B cell (primary cell): ENCODE measurements around the gene NRN1. TPM values are rescaled to one million over a fixed set of nuclear protein-coding genes. Genes with fewer than 3 reads are reported as not detected.

Experiments used
- ATAC-seq: fragments of 200-7000 bp; cut with Tn5 transposase; one replicate; pipeline ENCODE4 v1.10.0; 2021; ENCODE audit warnings: low read depth, mild to moderate bottlenecking, moderate number of reproducible peaks, moderate library complexity
- CTCF ChIA-PET: fragments of 350-600 bp; sonication (Branson Sonifier 250); formaldehyde crosslinking; loops from one replicate; lab custom pipeline; 2021; ENCODE audit warnings: antibody characterized with exemption, inconsistent platforms; lab: Charles Lee
- POLR2A ChIA-PET: fragments of 350-600 bp; sonication (Branson Sonifier 250); formaldehyde crosslinking; loops from one replicate; lab custom pipeline; 2021; ENCODE audit warnings: antibody characterized with exemption; lab: Charles Lee
- DNase-seq: peaks from one replicate; pipeline ENCODE4 v3.0.0; 2013
- H2AFZ ChIP-seq: 2 replicates; pipeline ENCODE4 v1.6.1; 2012; ENCODE audit warnings: mild to moderate bottlenecking, low read depth, low read length; ENCODE audit not compliant: insufficient read depth, poor library complexity, severe bottlenecking
- H3K27ac ChIP-seq, 2 donors: 1 replicate in 1 of 2; 2 replicates in 1 of 2; pipeline ENCODE4 v1.5.1; 2012 to 2013; ENCODE audit warnings: low read length in 2 of 2, mild to moderate bottlenecking in 2 of 2, moderate library complexity in 1 of 2
- H3K27me3 ChIP-seq, 4 experiments: fragments of 200-600 bp in 1 of 4; sonication (generic) in 1 of 4; replicated peaks in 1 of 4; 1 replicate in 2 of 4; 2 replicates in 2 of 4; pipeline versions ENCODE4 v1.6.1 to v1.7.0; 2013 to 2016; ENCODE audit warnings: low read length in 3 of 4, mild to moderate bottlenecking in 2 of 4, mixed read lengths in 1 of 4, moderate library complexity in 1 of 4; ENCODE audit not compliant: insufficient read depth in 4 of 4, control insufficient read depth in 3 of 4; ENCODE audit errors: control extremely low read depth in 1 of 4
- H3K36me3 ChIP-seq, 2 experiments: replicated peaks in 1 of 2; 1 replicate in 1 of 2; 2 replicates in 1 of 2; pipeline versions ENCODE4 v1.6.1 to v1.7.1; 2013; ENCODE audit warnings: low read length in 1 of 2; ENCODE audit not compliant: insufficient read depth in 2 of 2, control insufficient read depth in 1 of 2; ENCODE audit errors: control extremely low read depth in 1 of 2, extremely low read depth in 1 of 2
- H3K4me1 ChIP-seq, 2 donors: fragments of 200-600 bp in 1 of 2; sonication (generic) in 1 of 2; 1 replicate in 1 of 2; 2 replicates in 1 of 2; pipeline versions ENCODE4 v1.5.1 to v1.6.1; 2013 to 2017; ENCODE audit warnings: low read length in 2 of 2; ENCODE audit not compliant: control insufficient read depth in 2 of 2, insufficient read depth in 2 of 2
- H3K4me2 ChIP-seq: replicated peaks from 2 replicates; pipeline ENCODE3; 2012; ENCODE audit warnings: mild to moderate bottlenecking, low read depth, low read length; ENCODE audit not compliant: poor library complexity, severe bottlenecking
- H3K4me3 ChIP-seq, 5 experiments: fragments of 200-600 bp in 1 of 5; sonication (generic) in 1 of 5; 1 replicate in 3 of 5; 2 replicates in 2 of 5; pipeline versions ENCODE4 v1.5.1 to v1.7.0; 2011 to 2016; ENCODE audit warnings: low read length in 4 of 5, mild to moderate bottlenecking in 4 of 5, low read depth in 2 of 5, control low read depth in 1 of 5, moderate library complexity in 1 of 5; ENCODE audit not compliant: insufficient read depth in 1 of 5; ENCODE audit errors: control extremely low read depth in 1 of 5, extremely low read depth in 1 of 5
- H3K79me2 ChIP-seq: fragments of 200-600 bp; sonication (generic); one replicate; pipeline ENCODE4 v1.6.0; 2016; ENCODE audit warnings: low read length; ENCODE audit not compliant: control insufficient read depth, insufficient read depth
- H3K9ac ChIP-seq: fragments of 200-600 bp; sonication (generic); 2 replicates; pipeline ENCODE4 v1.6.1; 2017; ENCODE audit warnings: mild to moderate bottlenecking, low read length, moderate library complexity
- H3K9me3 ChIP-seq, 3 donors: one replicate each; pipeline versions ENCODE4 v1.6.1 to v1.7.1; 2013; ENCODE audit warnings: low read length in 2 of 3; ENCODE audit not compliant: control insufficient read depth in 2 of 3, insufficient read depth in 1 of 3; ENCODE audit errors: control extremely low read depth in 1 of 3
- H4K20me1 ChIP-seq: 2 replicates; pipeline ENCODE4 v1.6.0; 2012; ENCODE audit warnings: mild to moderate bottlenecking, low read length; ENCODE audit not compliant: insufficient read depth, control insufficient read depth, poor library complexity, severe bottlenecking
- H3K27ac Mint-ChIP-seq: one replicate; pipeline ENCODE4 v1.8.0; 2021; ENCODE audit warnings: mixed read lengths
- H3K27me3 Mint-ChIP-seq: one replicate; pipeline ENCODE4 v1.8.0; 2021; ENCODE audit warnings: mixed read lengths
- H3K4me1 Mint-ChIP-seq: one replicate; pipeline ENCODE4 v1.8.0; 2021; ENCODE audit warnings: mixed read lengths
- H3K4me3 Mint-ChIP-seq: one replicate; pipeline ENCODE4 v1.8.0; 2021; ENCODE audit warnings: mixed read lengths
- H3K9me3 Mint-ChIP-seq: one replicate; pipeline ENCODE4 v1.8.0; 2022; ENCODE audit warnings: mixed read lengths; ENCODE audit not compliant: insufficient read depth
- CTCF ChIP-seq: fragments of 200-600 bp; IDR thresholded peaks from one replicate; pipeline ENCODE4 v1.8.0; 2022; ENCODE audit warnings: antibody characterized with exemption, mild to moderate bottlenecking
- EZH2 ChIP-seq: IDR thresholded peaks from 2 replicates; pipeline ENCODE4 v1.6.1; 2012; ENCODE audit warnings: borderline replicate concordance, low read depth, mild to moderate bottlenecking, moderate library complexity, low read length; ENCODE audit not compliant: insufficient read depth, poor library complexity, severe bottlenecking
- WGBS: methylation state at CpG from one replicate; pipeline ENCODE4 v1.1.5; 2013; ENCODE audit warnings: missing lambda C conversion rate; ENCODE audit not compliant: insufficient coverage; 5-methylcytosine and 5-hydroxymethylcytosine counted together
- intact Hi-C: fragments of 100-400 bp; cut with micrococcal nuclease; formaldehyde crosslinking; loops from one replicate; pipeline ENCODE4 v1.10.0; 2022
- polyA plus RNA-seq: library from polyadenylated mRNA; depleted of rRNA; stranded (reverse); fragments of >200 nt; gene quantifications from 2 replicates; pipeline ENCODE4 v1.2.3, GENCODE V29; 2012
- total RNA-seq, 2 donors: library from RNA; stranded (reverse); fragments of 120-200 nt in 1 of 2; gene quantifications; 1 replicate in 1 of 2; 2 replicates in 1 of 2; pipeline versions ENCODE4 v1.2.3 to v1.2.4, GENCODE V29; 2013 to 2022

NRN1 gene
- total and polyA plus RNA-seq, 2 donors (not counting 1 experiment from before 2014, with no cell fraction given): 0.51 TPM; not detected in 1

- H3K79me2 ChIP-seq: no peaks in the 10 kb centered on the region
- ATAC-seq (peak; percentile 54), DNase-seq (peak; percentile 54)
- peaks cover 0 to 67% (median 61%) of the 10 kb centered on the region in 4 experiments for H3K27me3 ChIP-seq
- peak overlapping the region; percentile 77 for H3K4me2 ChIP-seq
- peak overlapping the region in 4 of 5 experiments; percentile 21 to 53 (median 45) for H3K4me3 ChIP-seq
- H3K4me3 Mint-ChIP-seq: peak overlapping the region; percentile 75
- no peaks in the 10 kb centered on the region for H4K20me1 ChIP-seq
- H3K4me1 Mint-ChIP-seq: peaks cover 37% of the 10 kb centered on the region
- H3K36me3 ChIP-seq: no peaks in the 10 kb centered on the region
- intact Hi-C loops: no loop called here
- ChIA-PET POLR2A (interaction anchor here (0.6 to 1.1 kb wide), 2 partner anchors 11 to 494 kb away, joined by 4 read pairs; no protein-coding TSS in a partner anchor), CTCF (interaction anchor here (0.7 to 1.0 kb wide), 3 partner anchors 10 to 1606 kb away, joined by 3 read pairs; no protein-coding TSS in a partner anchor)
- H3K9me3 ChIP-seq: peaks cover 2 to 46% (median 28%) of the 10 kb centered on the region in 3 donors
- H3K27ac Mint-ChIP-seq: peak overlapping the region; percentile 37
- H3K9me3 Mint-ChIP-seq: peaks cover 7% of the 10 kb centered on the region
- H3K4me1 ChIP-seq: peaks cover 41 to 52% of the 10 kb centered on the region in 2 donors
- H3K27me3 Mint-ChIP-seq: peaks cover 63% of the 10 kb centered on the region
- 2% methylated on average over 52 of the region's 62 CpGs for WGBS
- TF ChIP-seq CTCF (no peak), EZH2 (no peak)
- peak overlapping the region; percentile 58 for H3K9ac ChIP-seq
- no peak overlapping the region for H3K27ac ChIP-seq
- peak overlapping the region; percentile 2 for H2AFZ ChIP-seq
Observed at GRCh38 chr6:6008648-6009421, 2.1 kb upstream of the NRN1 start.
